Epithelial cell of esophagus (primary cell): ENCODE measurements around the gene RGS3.

Experiments used
- DNase-seq: peaks from one replicate; pipeline ENCODE4 v3.0.0; 2010; ENCODE audit warnings: low read depth
- H3K4me3 ChIP-seq: 2 replicates; pipeline ENCODE4 v1.5.1; 2011; ENCODE audit warnings: mild to moderate bottlenecking, low read length, control low read depth
- CTCF ChIP-seq: IDR thresholded peaks from 2 replicates; pipeline ENCODE4 v1.5.1; 2011; ENCODE audit warnings: low read depth, mild to moderate bottlenecking, low read length, control low read depth, inconsistent platforms; ENCODE audit not compliant: insufficient read depth; ENCODE audit errors: missing control alignments

Gene RGS3

GRCh38 chr9:113645227-113645977 lies 181.9 kb downstream of the RGS3 start:
- TF ChIP-seq CTCF: no peak
- no peak for DNase-seq
- no peak overlapping the region for H3K4me3 ChIP-seq

GRCh38 chr9:113645978-113646253 lies 182.4 kb downstream of the RGS3 start:
- TF ChIP-seq CTCF: no peak
- DNase-seq: no peak

GRCh38 chr9:113646491-113646890 lies 183.0 kb downstream of the RGS3 start:
- no peak for DNase-seq
- TF ChIP-seq CTCF: no peak
- H3K4me3 ChIP-seq: no peak overlapping the region

More at GRCh38 chr9:113645978-113646253, 182.4 kb downstream of the RGS3 start:
- H3K4me3 ChIP-seq: no peak overlapping the region
